SU-DHL-6 (cell line): Measurements from ENCODE around the gene ZNF618.

Experiments
- H2AFZ ChIP-seq: fragments of 200-600 bp; sonication (generic); 2 replicates; pipeline ENCODE4 v1.6.1; 2014; ENCODE audit warnings: low read depth, mild to moderate bottlenecking, moderate library complexity, mixed read lengths, antibody characterized with exemption, low read length; ENCODE audit not compliant: severe bottlenecking
- H3F3A ChIP-seq: fragments of 200-600 bp; shearing (Covaris generic); 2 replicates; pipeline ENCODE4 v1.6.0; 2016; ENCODE audit warnings: antibody characterized with exemption, mild to moderate bottlenecking; ENCODE audit not compliant: insufficient read depth
- H3K27ac ChIP-seq: fragments of 200-600 bp; sonication (generic); 2 replicates; pipeline ENCODE4 v1.5.1; 2016; ENCODE audit warnings: low read depth, mild to moderate bottlenecking, low read length, moderate library complexity, mixed read lengths
- H3K27me3 ChIP-seq: fragments of 200-600 bp; sonication (generic), shearing (Covaris generic); 2 replicates; pipeline ENCODE4 v1.6.0; 2014; ENCODE audit warnings: mild to moderate bottlenecking, low read length
- H3K36me3 ChIP-seq: fragments of 200-600 bp; sonication (generic); 2 replicates; pipeline ENCODE4 v1.6.1; 2014; ENCODE audit warnings: mild to moderate bottlenecking, low read length, mixed read lengths
- H3K4me2 ChIP-seq: fragments of 300-600, 200-600 bp; shearing (Covaris generic), sonication (generic); 2 replicates; pipeline ENCODE4 v1.6.0; 2014; ENCODE audit warnings: low read length, low read depth, mild to moderate bottlenecking; ENCODE audit not compliant: poor library complexity, severe bottlenecking
- H3K4me3 ChIP-seq: fragments of 200-600 bp; sonication (generic); 2 replicates; pipeline ENCODE4 v1.5.1; 2014; ENCODE audit warnings: antibody characterized with exemption, low read length, mild to moderate bottlenecking, mixed read lengths; ENCODE audit not compliant: insufficient read depth, poor library complexity, severe bottlenecking
- H3K79me2 ChIP-seq: fragments of 200-600 bp; sonication (generic); 2 replicates; pipeline ENCODE4 v1.6.1; 2014; ENCODE audit warnings: mild to moderate bottlenecking, low read length, moderate library complexity; ENCODE audit not compliant: insufficient read depth
- H3K9ac ChIP-seq: fragments of 200-600 bp; sonication (generic); 2 replicates; pipeline ENCODE4 v1.7.0; 2014; ENCODE audit warnings: mild to moderate bottlenecking, low read length
- H3K9me2 ChIP-seq: fragments of 200-600 bp; sonication (generic); replicated peaks from 2 replicates; pipeline ENCODE4 v1.6.1; 2014; ENCODE audit warnings: low read length; ENCODE audit not compliant: insufficient read depth
- H3K9me3 ChIP-seq: fragments of 200-600 bp; sonication (generic); 2 replicates; pipeline ENCODE4 v1.6.1; 2014; ENCODE audit warnings: low read length, mixed read lengths; ENCODE audit not compliant: insufficient read depth
- H4K20me1 ChIP-seq: fragments of 200-600 bp; sonication (generic); 2 replicates; pipeline ENCODE4 v1.6.1; 2014; ENCODE audit warnings: low read depth, mild to moderate bottlenecking, antibody characterized with exemption, low read length, moderate library complexity, mixed read lengths
- EZH2phosphoT487 ChIP-seq: fragments of 200-600 bp; sonication (generic), shearing (Covaris generic); conservative IDR thresholded peaks from 2 replicates; pipeline ENCODE4 v1.6.1; 2018; ENCODE audit warnings: mild to moderate bottlenecking, antibody characterized with exemption, low read length, moderate library complexity, mixed read lengths
- TF ChIP-seq, protein P1 (sequence below): fragments of 200-600 bp; sonication (generic); IDR thresholded peaks from one replicate; pipeline ENCODE4 v1.5.1; 2017; ENCODE audit warnings: antibody characterized with exemption, mild to moderate bottlenecking, low read length, moderate library complexity; ENCODE audit not compliant: insufficient read depth, poor library complexity, severe bottlenecking

The ZNF618 gene

GRCh38 chr9:113894166-113894565, 18.1 kb downstream of the ZNF618 start:
- Histone ChIP-seq H2AFZ (no peak overlapping the region), H3K79me2 (no peaks in the 10 kb centered on the region), H3F3A (no peaks in the 10 kb centered on the region), H3K27ac (no peak overlapping the region), H3K4me3 (no peak overlapping the region), H4K20me1 (no peaks in the 10 kb centered on the region), H3K9ac (no peak overlapping the region), H3K9me2 (no peaks in the 10 kb centered on the region), H3K36me3 (no peaks in the 10 kb centered on the region; the same call in 1 of the 2 replicates), H3K4me2 (no peak overlapping the region), H3K9me3 (0 out of 2 replicates have a peak, but pooled peaks cover 5% of the 10 kb centered on the region), H3K27me3 (no peaks in the 10 kb centered on the region)
- no peak for TF ChIP-seq EZH2phosphoT487
- TF ChIP-seq, protein P1, sequence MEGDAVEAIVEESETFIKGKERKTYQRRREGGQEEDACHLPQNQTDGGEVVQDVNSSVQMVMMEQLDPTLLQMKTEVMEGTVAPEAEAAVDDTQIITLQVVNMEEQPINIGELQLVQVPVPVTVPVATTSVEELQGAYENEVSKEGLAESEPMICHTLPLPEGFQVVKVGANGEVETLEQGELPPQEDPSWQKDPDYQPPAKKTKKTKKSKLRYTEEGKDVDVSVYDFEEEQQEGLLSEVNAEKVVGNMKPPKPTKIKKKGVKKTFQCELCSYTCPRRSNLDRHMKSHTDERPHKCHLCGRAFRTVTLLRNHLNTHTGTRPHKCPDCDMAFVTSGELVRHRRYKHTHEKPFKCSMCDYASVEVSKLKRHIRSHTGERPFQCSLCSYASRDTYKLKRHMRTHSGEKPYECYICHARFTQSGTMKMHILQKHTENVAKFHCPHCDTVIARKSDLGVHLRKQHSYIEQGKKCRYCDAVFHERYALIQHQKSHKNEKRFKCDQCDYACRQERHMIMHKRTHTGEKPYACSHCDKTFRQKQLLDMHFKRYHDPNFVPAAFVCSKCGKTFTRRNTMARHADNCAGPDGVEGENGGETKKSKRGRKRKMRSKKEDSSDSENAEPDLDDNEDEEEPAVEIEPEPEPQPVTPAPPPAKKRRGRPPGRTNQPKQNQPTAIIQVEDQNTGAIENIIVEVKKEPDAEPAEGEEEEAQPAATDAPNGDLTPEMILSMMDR: no peak

DNA sequence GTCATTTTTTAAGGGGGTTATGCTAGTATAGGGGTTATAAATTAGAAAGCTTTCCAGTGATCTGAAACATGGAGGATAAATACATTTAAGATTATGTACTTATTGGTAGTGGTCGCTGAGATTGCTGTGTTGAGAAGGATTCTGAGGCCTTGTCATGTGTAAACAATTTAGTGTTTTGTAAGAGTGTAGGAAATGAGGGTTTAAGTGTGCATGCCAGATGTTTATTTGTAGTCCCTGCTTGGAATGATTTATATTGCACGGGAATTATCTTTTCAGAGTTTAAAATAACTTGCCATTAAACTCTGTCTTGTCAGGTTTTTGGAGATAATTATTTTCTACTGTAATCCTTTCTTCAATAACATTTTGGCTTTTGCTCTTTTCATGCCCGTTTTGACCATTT, 19.4 kb downstream of the ZNF618 start:
- no peaks in the 10 kb centered on the region for H3K79me2 ChIP-seq

DNA sequence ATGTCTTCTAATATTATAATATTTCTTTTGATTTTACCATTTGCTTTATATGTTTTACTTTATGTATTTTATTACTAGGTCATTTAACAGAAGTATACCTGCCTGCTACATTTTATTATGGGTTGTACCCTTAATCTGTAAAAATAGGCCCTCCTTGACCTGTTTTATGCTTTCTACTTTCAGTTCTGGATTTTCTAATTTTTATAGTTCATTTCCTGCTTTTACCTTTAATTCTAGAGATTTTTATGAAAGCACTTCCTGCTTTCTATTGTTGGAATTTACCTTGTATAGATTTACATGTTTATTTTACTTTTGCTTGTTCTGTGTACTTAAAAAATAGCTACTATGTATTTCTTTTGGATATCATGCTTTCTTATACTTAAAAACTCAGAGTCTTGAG, 20.6 kb downstream of the ZNF618 start:
- no peaks in the 10 kb centered on the region for H3K79me2 ChIP-seq
- no peaks in the 10 kb centered on the region for H3K9me3 ChIP-seq
- TF ChIP-seq EZH2phosphoT487: no peak
- TF ChIP-seq, protein P1: no peak
- no peak overlapping the region for H3K9ac ChIP-seq
- 0 out of 2 replicates have a peak, but pooled peaks cover under 1% of the 10 kb centered on the region for H3K27me3 ChIP-seq
- H3K4me2 ChIP-seq: no peak overlapping the region
- H3K4me3 ChIP-seq: no peak overlapping the region
- no peaks in the 10 kb centered on the region for H3F3A ChIP-seq
- H4K20me1 ChIP-seq: no peaks in the 10 kb centered on the region
- no peak overlapping the region for H2AFZ ChIP-seq
- no peak overlapping the region for H3K27ac ChIP-seq
- no peaks in the 10 kb centered on the region for H3K9me2 ChIP-seq
- H3K36me3 ChIP-seq: no peaks in the 10 kb centered on the region

More for the DNA sequence above, 19.4 kb downstream of the ZNF618 start:
- Histone ChIP-seq H3K36me3 (no peaks in the 10 kb centered on the region; the same call in 1 of the 2 replicates), H3K27ac (no peak overlapping the region), H3K4me2 (no peak overlapping the region), H3K9ac (no peak overlapping the region), H3K9me2 (no peaks in the 10 kb centered on the region), H3K27me3 (no peaks in the 10 kb centered on the region), H2AFZ (no peak overlapping the region), H4K20me1 (no peaks in the 10 kb centered on the region), H3K4me3 (no peak overlapping the region), H3K9me3 (0 out of 2 replicates have a peak, but pooled peaks cover 3% of the 10 kb centered on the region), H3F3A (no peaks in the 10 kb centered on the region)
- TF ChIP-seq EZH2phosphoT487: no peak
- TF ChIP-seq, protein P1: no peak
